ENCODE data around the gene GPR32. TPM values are rescaled to one million over a fixed set of nuclear protein-coding genes. Genes with fewer than 3 reads are reported as not detected.

Gene GPR32
- total RNA-seq, 6 experiments from 2014 or later: not detected

DNA sequence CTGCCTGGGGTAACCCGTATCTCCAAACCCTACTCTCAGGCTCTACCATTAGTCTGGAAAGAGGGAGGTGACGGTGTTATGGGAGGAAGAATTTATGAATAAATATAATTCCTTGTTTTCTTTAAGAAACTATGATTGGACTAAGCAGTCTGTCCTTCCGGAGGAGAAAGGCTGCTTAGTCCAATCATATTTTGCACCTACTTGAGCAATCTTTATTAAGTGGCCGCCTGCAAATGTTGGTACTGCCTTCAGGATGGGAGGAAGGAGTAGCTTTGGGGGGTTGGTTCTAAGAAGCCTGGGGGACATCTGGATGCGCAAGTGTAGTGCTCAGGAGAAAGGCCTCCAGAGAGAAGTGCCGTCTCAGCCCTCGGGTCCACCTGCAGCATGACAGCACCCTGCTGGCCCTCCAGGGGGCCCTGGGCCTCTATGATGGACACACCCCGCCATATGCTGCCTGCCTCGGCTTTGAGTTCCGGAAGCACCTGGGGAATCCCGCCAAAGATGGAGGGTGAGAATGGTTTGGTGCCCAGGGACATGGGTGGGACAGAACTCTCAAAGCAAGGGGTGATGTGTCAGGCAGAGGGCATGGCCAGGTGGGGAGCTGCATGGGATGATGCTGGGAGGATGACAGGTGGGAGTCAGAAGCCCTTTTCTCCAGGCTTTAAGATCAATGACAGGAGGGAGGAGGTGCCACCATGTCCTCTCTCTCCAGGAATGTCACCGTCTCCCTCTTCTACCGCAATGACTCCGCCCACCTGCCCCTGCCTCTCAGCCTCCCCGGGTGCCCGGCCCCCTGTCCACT is 24.0 kb downstream of the GPR32 start:
- TF ChIP-seq, protein P1, sequence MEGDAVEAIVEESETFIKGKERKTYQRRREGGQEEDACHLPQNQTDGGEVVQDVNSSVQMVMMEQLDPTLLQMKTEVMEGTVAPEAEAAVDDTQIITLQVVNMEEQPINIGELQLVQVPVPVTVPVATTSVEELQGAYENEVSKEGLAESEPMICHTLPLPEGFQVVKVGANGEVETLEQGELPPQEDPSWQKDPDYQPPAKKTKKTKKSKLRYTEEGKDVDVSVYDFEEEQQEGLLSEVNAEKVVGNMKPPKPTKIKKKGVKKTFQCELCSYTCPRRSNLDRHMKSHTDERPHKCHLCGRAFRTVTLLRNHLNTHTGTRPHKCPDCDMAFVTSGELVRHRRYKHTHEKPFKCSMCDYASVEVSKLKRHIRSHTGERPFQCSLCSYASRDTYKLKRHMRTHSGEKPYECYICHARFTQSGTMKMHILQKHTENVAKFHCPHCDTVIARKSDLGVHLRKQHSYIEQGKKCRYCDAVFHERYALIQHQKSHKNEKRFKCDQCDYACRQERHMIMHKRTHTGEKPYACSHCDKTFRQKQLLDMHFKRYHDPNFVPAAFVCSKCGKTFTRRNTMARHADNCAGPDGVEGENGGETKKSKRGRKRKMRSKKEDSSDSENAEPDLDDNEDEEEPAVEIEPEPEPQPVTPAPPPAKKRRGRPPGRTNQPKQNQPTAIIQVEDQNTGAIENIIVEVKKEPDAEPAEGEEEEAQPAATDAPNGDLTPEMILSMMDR (IDR thresholded peaks at IDR 0.05): no peak
- TF ChIP-seq POLR2A (IDR thresholded peaks at IDR 0.05): no peak
- H3K9me3 ChIP-seq: no peaks in the 10 kb centered on the region
- no peak overlapping the region for H3K27ac ChIP-seq
- peaks cover 0 to 12% (median 5%) of the 10 kb centered on the region in 4 donors for H3K36me3 ChIP-seq
- intact Hi-C loops (cut with DNase I): no loop called here
- WGBS (ENCODE audit: insufficient coverage, low coverage, low lambda C conversion rate, missing lambda C conversion rate): 34% methylated on average over 9 of the region's 16 CpGs
- ATAC-seq (peak in 1 of 4 donors; percentile 16), DNase-seq (no peak)
- H3K27me3 ChIP-seq: no peaks in the 10 kb centered on the region
- no peak overlapping the region for H3K4me3 ChIP-seq
- H3K4me1 ChIP-seq: no peaks in the 10 kb centered on the region

DNA sequence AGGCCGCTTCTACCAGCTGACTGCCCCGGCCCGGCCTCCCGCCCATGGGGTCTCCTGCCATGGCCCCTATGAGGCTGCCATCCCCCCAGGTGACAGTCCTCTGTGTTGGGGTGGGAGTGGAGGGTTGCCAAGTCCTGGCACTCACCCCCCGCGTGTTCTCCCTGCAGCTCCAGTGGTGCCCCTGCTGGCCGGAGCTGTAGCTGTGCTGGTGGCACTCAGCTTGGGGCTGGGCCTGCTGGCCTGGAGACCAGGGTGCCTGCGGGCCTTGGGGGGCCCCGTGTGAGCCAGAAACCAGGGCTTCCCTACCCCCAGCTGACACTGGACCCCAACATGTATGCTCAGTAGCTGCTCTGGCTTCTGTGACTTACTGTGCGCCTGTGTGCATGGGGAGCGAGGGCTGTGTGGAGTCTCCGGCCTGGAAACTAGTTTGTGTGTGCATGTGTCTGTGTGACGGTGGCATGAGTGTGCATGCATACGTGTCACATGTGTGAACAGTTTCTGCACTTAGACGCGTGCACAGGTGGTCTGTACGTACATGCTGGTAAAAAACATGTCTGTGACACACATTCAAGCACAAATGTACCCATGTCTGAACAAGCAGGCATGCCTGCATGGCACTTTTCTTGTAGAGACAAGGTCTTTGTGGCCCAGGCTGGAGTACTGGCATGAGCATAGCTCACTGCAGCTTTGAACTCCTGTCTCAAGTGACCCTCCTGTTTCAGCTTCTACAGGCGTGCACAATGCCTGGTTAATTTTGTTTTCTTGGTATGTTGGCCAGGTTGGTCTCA is 24.8 kb downstream of the GPR32 start:
- H3K27me3 ChIP-seq: no peaks in the 10 kb centered on the region
- H3K27ac ChIP-seq: no peak overlapping the region
- ATAC-seq: peak in 2 of 4 donors; percentile 15 to 28
- TF ChIP-seq POLR2A (IDR thresholded peaks at IDR 0.05): no peak
- TF ChIP-seq, protein P1 (IDR thresholded peaks at IDR 0.05): no peak
- H3K36me3 ChIP-seq: peaks cover 0 to 12% (median 5%) of the 10 kb centered on the region in 4 donors
- intact Hi-C loops (cut with DNase I): no loop called here
- no peaks in the 10 kb centered on the region for H3K4me1 ChIP-seq
- no peaks in the 10 kb centered on the region for H3K9me3 ChIP-seq
- DNase-seq: no peak
- WGBS (ENCODE audit: insufficient coverage, low coverage, low lambda C conversion rate, missing lambda C conversion rate): no CpG with 5 or more reads among the region's 18 CpGs
- no peak overlapping the region for H3K4me3 ChIP-seq

DNA sequence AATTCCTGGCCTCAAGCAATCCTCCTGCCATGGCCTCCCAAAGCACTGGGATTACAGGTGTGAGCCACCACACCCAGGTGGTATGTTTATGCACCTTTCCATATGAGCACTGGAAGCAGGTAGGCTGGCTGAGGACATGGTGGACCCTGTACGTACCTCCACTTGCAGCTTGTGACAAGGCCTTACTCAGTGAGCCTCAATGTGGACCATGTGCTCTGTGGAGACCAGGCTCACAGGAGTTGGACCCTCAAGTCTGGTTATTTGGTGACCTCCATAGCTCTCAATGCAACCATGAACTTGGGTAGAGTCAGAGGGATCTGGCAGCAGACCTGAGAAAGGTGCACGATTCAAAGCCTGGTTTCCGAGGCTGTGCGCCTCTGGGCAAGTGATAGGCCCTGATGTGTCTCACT is 25.4 kb downstream of the GPR32 start:
- DNase-seq: no peak
- ATAC-seq: no peak
- Histone ChIP-seq H3K4me1 (no peaks in the 10 kb centered on the region), H3K36me3 (peaks cover 0 to 12% (median 5%) of the 10 kb centered on the region in 4 donors), H3K27ac (no peak overlapping the region), H3K9me3 (no peaks in the 10 kb centered on the region), H3K4me3 (no peak overlapping the region), H3K27me3 (no peaks in the 10 kb centered on the region)
- intact Hi-C loops (cut with DNase I): no loop called here
- TF ChIP-seq, protein P1 (IDR thresholded peaks at IDR 0.05): no peak
- no peak for TF ChIP-seq POLR2A (IDR thresholded peaks at IDR 0.05)
- 88% methylated on average over 3 of the region's 4 CpGs for WGBS (ENCODE audit: insufficient coverage, low coverage, low lambda C conversion rate, missing lambda C conversion rate)

DNA sequence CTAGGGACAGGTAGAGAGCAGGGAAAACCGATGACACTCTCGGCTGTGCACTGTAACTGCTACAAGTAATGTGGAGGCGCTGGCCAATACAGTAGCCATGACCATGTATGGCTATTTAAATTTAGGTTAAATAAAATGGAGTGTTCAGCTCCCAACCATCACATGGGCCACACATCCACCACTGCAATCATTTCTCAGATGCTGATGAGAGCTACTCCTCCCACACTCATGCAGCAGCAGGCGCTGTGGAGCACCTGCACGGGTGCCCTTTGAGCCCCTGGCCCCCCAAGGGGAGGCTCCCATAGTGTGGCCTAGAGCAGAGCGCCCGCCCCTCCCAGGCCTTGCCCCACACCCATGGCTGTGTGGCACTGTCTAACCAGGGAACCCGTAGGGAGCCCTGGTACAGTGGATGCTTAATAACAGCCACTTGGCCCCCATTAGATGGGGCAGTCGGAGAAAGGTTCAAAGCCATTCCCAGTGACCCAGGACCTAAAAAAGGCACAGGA is 25.9 kb downstream of the GPR32 start:
- 75% methylated on average over 7 of the region's 9 CpGs for WGBS (ENCODE audit: insufficient coverage, low coverage, low lambda C conversion rate, missing lambda C conversion rate)
- no peak for DNase-seq

More for the DNA sequence above, 25.9 kb downstream of the GPR32 start:
- intact Hi-C loops (cut with DNase I): no loop called here
- H3K36me3 ChIP-seq: peaks cover 0 to 12% (median 5%) of the 10 kb centered on the region in 4 donors
- no peaks in the 10 kb centered on the region for H3K27me3 ChIP-seq
- H3K4me1 ChIP-seq: no peaks in the 10 kb centered on the region
- H3K9me3 ChIP-seq: no peaks in the 10 kb centered on the region
- TF ChIP-seq POLR2A (IDR thresholded peaks at IDR 0.05): no peak
- TF ChIP-seq, protein P1 (IDR thresholded peaks at IDR 0.05): no peak
- H3K27ac ChIP-seq: no peak overlapping the region
- H3K4me3 ChIP-seq: no peak overlapping the region
- no peak for ATAC-seq

Measured in right lobe of liver (tissue), 6 donors.